ENCODE data around the gene GPX4.

Gene GPX4

DNA sequence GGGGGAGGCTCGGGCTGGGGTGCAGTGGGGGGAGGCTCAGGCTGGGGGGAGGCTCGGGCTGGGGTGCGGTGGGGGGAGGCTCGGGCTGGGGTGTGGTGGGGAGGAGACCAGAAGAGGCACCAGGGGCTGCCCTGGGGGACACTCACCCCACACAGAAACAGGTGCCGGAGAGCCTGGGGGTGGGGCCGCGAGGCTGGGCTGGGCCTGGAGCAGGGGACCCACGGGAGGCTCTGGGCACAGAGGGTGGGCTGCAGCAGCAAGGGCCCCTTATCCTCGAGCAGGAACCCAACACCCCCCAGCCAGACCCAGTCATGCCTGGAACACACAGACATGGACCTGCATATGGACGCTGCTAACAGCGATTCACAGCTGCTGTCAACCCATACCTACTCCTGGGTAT lies 34.3 kb downstream of the GPX4 start:
- H3K27me3 ChIP-seq (ENCODE audit: control insufficient read depth, insufficient read depth, low read length, poor library complexity, severe bottlenecking), result no peaks in the 10 kb centered on the region
- H3K27ac ChIP-seq (ENCODE audit: insufficient read depth, low read depth, low read length, poor library complexity, severe bottlenecking), result no peak overlapping the region
- peaks cover 3% of the 10 kb centered on the region for H3K36me3 ChIP-seq (ENCODE audit: control insufficient read depth, insufficient read depth, low read length)
- H3K9me3 ChIP-seq (ENCODE audit: control insufficient read depth, low read length), result no peaks in the 10 kb centered on the region
- 92 to 93% methylated on average over 10 of the region's 11 CpGs for WGBS, 2 experiments
- no peak overlapping the region for H3K4me3 ChIP-seq (ENCODE audit: insufficient read depth, low read depth, low read length)
- H3K4me1 ChIP-seq (ENCODE audit: control insufficient read depth, insufficient read depth, low read length), result no peaks in the 10 kb centered on the region

DNA sequence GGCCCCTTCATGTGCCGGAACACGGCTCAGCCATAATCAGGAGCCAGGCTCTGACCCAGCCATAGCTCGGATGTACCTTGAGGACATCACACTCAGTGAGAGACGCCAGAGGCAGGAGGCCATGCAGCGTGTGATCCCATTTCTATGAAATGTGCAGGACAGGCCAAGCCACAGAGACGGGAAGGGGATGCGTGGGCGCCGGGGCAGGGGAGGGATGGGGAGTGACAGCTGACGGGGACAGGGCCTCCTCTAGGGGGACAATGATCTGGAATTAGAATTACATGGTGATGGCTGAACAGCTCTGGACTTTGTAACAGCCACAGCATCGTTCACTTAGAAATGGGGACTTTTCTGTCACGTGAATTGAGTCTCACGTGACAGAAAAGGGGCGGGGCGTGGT lies 35.3 kb downstream of the GPX4 start:
- H3K4me3 ChIP-seq (ENCODE audit: insufficient read depth, low read depth, low read length), result no peak overlapping the region
- no peaks in the 10 kb centered on the region for H3K27me3 ChIP-seq (ENCODE audit: control insufficient read depth, insufficient read depth, low read length, poor library complexity, severe bottlenecking)
- peaks cover 7% of the 10 kb centered on the region for H3K36me3 ChIP-seq (ENCODE audit: control insufficient read depth, insufficient read depth, low read length)
- H3K27ac ChIP-seq (ENCODE audit: insufficient read depth, low read depth, low read length, poor library complexity, severe bottlenecking), result no peak overlapping the region
- no peaks in the 10 kb centered on the region for H3K4me1 ChIP-seq (ENCODE audit: control insufficient read depth, insufficient read depth, low read length)
- WGBS, 2 experiments, result 94 to 95% methylated on average over 15 of the region's 15 CpGs
- H3K9me3 ChIP-seq (ENCODE audit: control insufficient read depth, low read length), result no peaks in the 10 kb centered on the region

GRCh38 chr19:1140272-1141027 lies 36.7 kb downstream of the GPX4 start:
- Histone ChIP-seq H3K9me3 (ENCODE audit: control insufficient read depth, low read length) (no peaks in the 10 kb centered on the region), H3K27ac (ENCODE audit: insufficient read depth, low read depth, low read length, poor library complexity, severe bottlenecking) (no peak overlapping the region), H3K36me3 (ENCODE audit: control insufficient read depth, insufficient read depth, low read length) (peaks cover 8% of the 10 kb centered on the region), H3K4me3 (ENCODE audit: insufficient read depth, low read depth, low read length) (no peak overlapping the region), H3K4me1 (ENCODE audit: control insufficient read depth, insufficient read depth, low read length) (no peaks in the 10 kb centered on the region), H3K27me3 (ENCODE audit: control insufficient read depth, insufficient read depth, low read length, poor library complexity, severe bottlenecking) (no peaks in the 10 kb centered on the region)
- WGBS, 2 experiments, result 94 to 96% methylated on average over 39 of the region's 39 CpGs

DNA sequence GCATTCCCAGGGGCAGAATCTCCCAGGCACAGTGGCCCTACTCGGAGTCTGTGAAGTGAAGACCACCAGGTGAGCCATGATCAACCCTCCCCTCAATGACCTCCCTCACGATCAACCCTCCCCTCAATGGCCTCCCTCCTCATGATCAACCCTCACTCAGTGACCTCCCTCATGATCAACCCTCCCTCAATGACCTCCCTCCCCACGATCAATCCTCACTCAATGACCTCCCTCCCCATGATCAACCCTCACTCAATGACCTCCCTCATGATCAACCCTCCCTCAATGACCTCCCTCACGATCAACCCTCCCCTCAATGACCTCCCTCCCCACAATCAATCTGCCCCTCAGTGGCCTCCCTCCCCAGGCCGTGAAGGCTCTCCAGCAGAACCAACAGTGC lies 38.1 kb downstream of the GPX4 start:
- 86% methylated on average over 5 of the region's 5 CpGs for WGBS, 2 experiments
- Histone ChIP-seq H3K9me3 (ENCODE audit: control insufficient read depth, low read length) (no peaks in the 10 kb centered on the region), H3K36me3 (ENCODE audit: control insufficient read depth, insufficient read depth, low read length) (peaks cover 8% of the 10 kb centered on the region), H3K27me3 (ENCODE audit: control insufficient read depth, insufficient read depth, low read length, poor library complexity, severe bottlenecking) (no peaks in the 10 kb centered on the region), H3K4me3 (ENCODE audit: insufficient read depth, low read depth, low read length) (no peak overlapping the region), H3K4me1 (ENCODE audit: control insufficient read depth, insufficient read depth, low read length) (peaks cover 6% of the 10 kb centered on the region), H3K27ac (ENCODE audit: insufficient read depth, low read depth, low read length, poor library complexity, severe bottlenecking) (no peak overlapping the region)

DNA sequence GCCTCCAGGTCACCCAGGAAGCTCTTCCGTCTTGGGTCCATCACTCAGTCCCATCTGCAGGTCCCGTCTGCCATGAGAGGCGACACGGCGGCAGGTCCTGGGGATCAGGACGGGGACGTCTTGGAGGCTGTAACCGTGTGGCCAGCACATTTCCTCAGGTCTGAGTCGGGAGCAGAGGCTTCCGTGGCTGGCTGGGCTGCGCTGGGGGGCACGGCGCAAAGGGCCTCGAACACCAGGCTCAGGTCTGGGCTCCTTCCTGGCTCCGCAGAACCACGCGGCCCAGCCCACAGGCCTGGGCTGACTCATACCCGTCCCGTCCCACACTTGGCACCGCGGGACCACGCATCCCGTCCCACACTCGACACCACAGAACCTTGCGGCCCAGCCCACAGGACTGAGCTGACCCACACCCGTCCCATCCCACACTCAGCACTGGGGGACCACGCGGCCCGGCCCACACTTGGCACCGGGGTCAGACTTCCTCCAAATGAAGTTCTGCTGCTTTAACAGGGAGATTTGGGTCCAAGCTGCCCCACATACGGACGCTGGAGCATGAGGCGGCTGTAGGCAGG lies 40.1 kb downstream of the GPX4 start:
- H3K9me3 ChIP-seq (ENCODE audit: control insufficient read depth, low read length), result no peaks in the 10 kb centered on the region
- H3K4me1 ChIP-seq (ENCODE audit: control insufficient read depth, insufficient read depth, low read length), result peaks cover 18% of the 10 kb centered on the region
- H3K36me3 ChIP-seq (ENCODE audit: control insufficient read depth, insufficient read depth, low read length), result peaks cover 8% of the 10 kb centered on the region
- H3K27ac ChIP-seq (ENCODE audit: insufficient read depth, low read depth, low read length, poor library complexity, severe bottlenecking), result no peak overlapping the region
- WGBS, 2 experiments, result 95 to 97% methylated on average over 33 of the region's 33 CpGs
- H3K27me3 ChIP-seq (ENCODE audit: control insufficient read depth, insufficient read depth, low read length, poor library complexity, severe bottlenecking), result no peaks in the 10 kb centered on the region
- no peak overlapping the region for H3K4me3 ChIP-seq (ENCODE audit: insufficient read depth, low read depth, low read length)

DNA sequence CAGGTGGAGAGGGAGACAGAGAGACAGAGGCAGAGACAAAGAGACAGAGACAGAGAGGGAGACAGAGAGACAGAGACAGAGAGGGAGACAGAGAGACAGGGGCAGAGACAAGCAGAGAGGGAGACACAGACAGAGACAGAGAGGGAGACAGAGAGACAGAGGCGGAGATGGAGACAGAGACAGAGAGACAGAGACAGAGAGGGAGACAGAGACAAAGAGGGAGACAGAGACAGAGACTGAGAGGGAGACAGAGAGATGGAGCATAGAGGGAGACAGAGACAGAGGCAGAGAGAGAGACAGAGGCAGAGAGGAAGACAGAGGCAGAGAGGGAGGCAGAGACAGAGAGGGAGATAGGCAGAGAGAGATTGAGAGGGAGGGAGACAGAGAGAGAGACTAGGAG lies 40.9 kb downstream of the GPX4 start:
- Histone ChIP-seq H3K27ac (ENCODE audit: insufficient read depth, low read depth, low read length, poor library complexity, severe bottlenecking) (no peak overlapping the region), H3K9me3 (ENCODE audit: control insufficient read depth, low read length) (no peaks in the 10 kb centered on the region), H3K4me1 (ENCODE audit: control insufficient read depth, insufficient read depth, low read length) (peaks cover 18% of the 10 kb centered on the region), H3K36me3 (ENCODE audit: control insufficient read depth, insufficient read depth, low read length) (peaks cover 8% of the 10 kb centered on the region), H3K4me3 (ENCODE audit: insufficient read depth, low read depth, low read length) (no peak overlapping the region), H3K27me3 (ENCODE audit: control insufficient read depth, insufficient read depth, low read length, poor library complexity, severe bottlenecking) (no peaks in the 10 kb centered on the region)
- WGBS, 2 experiments, result 92 to 95% methylated on average over 1 of the region's 1 CpG

DNA sequence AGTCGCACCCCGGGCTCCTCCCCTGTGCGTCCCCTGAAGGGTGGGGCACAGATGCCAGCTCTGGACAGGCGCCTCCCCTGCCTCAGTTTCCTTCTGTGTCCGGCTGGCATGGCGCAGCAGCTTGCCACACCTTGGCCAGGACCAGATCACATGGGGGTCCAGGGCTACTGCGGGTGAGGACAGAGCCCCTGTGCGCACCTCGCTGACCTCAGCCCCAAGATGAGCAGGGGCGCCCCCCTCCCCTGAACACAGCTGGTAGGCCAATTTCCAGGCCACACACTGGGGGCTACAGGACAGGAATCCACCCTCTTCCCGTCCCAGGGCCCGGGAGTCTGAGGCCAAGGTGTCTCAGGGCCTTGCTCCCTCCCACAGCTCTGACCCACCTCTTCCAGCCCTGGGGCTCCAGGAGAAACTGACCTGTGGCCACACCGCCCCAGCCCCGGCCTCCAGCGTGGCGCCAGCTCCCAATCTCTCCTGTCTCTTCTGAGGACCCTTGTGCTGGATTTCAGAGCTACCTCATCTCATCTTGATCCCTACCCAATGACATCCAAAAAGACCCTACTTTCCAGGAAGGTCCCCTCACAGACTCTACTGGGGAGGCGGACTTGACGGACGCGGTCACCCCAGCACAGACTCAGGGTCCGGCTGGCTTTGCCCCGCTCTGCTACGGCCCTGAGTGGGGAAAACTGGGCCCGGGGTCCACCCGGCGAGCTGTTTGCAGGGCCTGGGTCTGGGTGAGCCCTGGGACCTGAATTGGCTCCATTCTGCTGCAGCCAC lies 42.0 kb downstream of the GPX4 start:
- Histone ChIP-seq H3K4me3 (ENCODE audit: insufficient read depth, low read depth, low read length) (no peak overlapping the region), H3K36me3 (ENCODE audit: control insufficient read depth, insufficient read depth, low read length) (peaks cover 8% of the 10 kb centered on the region), H3K4me1 (ENCODE audit: control insufficient read depth, insufficient read depth, low read length) (peaks cover 18% of the 10 kb centered on the region), H3K27me3 (ENCODE audit: control insufficient read depth, insufficient read depth, low read length, poor library complexity, severe bottlenecking) (no peaks in the 10 kb centered on the region), H3K9me3 (ENCODE audit: control insufficient read depth, low read length) (no peaks in the 10 kb centered on the region), H3K27ac (ENCODE audit: insufficient read depth, low read depth, low read length, poor library complexity, severe bottlenecking) (peak overlapping the region; percentile 2)
- WGBS, 2 experiments, result 92 to 95% methylated on average over 26 of the region's 26 CpGs

DNA sequence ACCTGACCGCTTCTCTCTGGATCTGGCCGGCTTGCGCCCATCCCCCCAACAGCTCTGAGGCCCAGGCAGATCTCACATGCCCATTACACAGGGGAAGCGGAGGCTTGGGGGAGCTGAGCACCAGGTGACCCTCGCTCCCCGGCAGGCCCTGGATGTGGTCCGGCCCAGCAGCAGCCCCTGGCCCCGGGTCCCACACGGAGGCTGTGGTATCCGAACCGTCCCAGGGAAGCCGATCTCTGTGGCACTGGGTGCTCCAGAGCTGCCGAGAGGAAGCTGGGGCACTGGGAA lies 42.6 kb downstream of the GPX4 start:
- WGBS, 2 experiments, result 85 to 86% methylated on average over 13 of the region's 13 CpGs
- H3K27ac ChIP-seq (ENCODE audit: insufficient read depth, low read depth, low read length, poor library complexity, severe bottlenecking), result no peak overlapping the region
- no peak overlapping the region for H3K4me3 ChIP-seq (ENCODE audit: insufficient read depth, low read depth, low read length)
- no peaks in the 10 kb centered on the region for H3K9me3 ChIP-seq (ENCODE audit: control insufficient read depth, low read length)
- H3K4me1 ChIP-seq (ENCODE audit: control insufficient read depth, insufficient read depth, low read length), result peaks cover 18% of the 10 kb centered on the region
- H3K36me3 ChIP-seq (ENCODE audit: control insufficient read depth, insufficient read depth, low read length), result peaks cover 8% of the 10 kb centered on the region
- no peaks in the 10 kb centered on the region for H3K27me3 ChIP-seq (ENCODE audit: control insufficient read depth, insufficient read depth, low read length, poor library complexity, severe bottlenecking)

DNA sequence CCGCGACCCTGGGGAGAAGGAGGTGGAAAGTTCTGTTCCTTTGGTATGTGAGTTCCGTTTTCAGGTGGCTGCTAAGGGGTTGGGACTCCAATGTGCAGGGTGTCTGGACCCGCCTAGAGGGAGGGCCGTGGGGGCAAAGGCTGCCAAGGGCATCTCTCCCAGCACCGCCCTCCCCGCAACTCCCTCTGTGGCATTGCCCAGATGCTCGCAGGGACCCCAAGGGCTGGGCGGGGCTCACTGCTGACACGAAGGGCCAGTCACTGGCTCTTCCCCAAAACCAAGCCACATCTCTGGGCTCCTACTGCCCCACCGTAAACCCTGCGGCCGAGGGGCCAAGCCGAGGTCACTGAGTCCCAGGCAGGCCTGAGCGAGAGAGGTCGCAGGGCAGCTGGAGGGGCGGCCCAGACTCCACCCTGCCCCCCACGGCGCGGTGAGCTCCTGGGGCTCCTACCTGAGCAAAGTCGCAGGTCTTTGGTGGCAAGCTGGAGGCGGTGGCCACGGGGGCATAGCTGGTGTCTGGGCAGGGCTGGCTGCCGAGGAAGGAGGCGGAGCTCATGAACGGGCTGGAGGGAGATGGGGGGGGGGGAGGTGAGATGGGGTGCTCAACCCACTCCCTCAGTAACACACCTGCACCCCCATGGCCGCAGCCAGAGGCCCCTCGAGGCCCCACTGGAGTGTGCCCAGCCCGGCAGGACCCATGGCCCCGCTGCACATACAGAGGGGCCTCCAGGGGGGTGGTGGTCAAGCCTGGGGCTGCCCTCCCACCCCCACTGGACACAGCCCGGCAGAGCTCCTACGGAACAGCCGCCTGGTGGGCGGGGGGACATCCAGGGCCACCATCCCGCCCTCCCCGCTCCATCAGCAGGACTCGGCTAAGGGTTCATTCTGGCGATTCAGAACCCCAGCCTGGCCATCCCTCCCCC lies 43.3 kb downstream of the GPX4 start:
- Histone ChIP-seq H3K27ac (ENCODE audit: insufficient read depth, low read depth, low read length, poor library complexity, severe bottlenecking) (no peak overlapping the region), H3K9me3 (ENCODE audit: control insufficient read depth, low read length) (no peaks in the 10 kb centered on the region), H3K4me3 (ENCODE audit: insufficient read depth, low read depth, low read length) (no peak overlapping the region), H3K4me1 (ENCODE audit: control insufficient read depth, insufficient read depth, low read length) (peaks cover 18% of the 10 kb centered on the region), H3K27me3 (ENCODE audit: control insufficient read depth, insufficient read depth, low read length, poor library complexity, severe bottlenecking) (no peaks in the 10 kb centered on the region), H3K36me3 (ENCODE audit: control insufficient read depth, insufficient read depth, low read length) (peaks cover 7% of the 10 kb centered on the region)
- 84 to 85% methylated on average over 38 of the region's 38 CpGs for WGBS, 2 experiments
